BE2C (cell line): ENCODE measurements around the gene SPOUT1.
A peak's percentile ranks its signal among the peaks of the same experiment; 100 is the strongest.

Experiments
- DNase-seq: peaks from one replicate; pipeline ENCODE4 v3.0.0-alpha.2; 2020
- H3K27me3 ChIP-seq: fragments of 250-450 bp; sonication (Bioruptor Pico); 2 replicates; pipeline ENCODE4 v1.5.1; 2020; ENCODE audit warnings: mild to moderate bottlenecking
- H3K36me3 ChIP-seq: fragments of 250-450 bp; sonication (Bioruptor Pico); 2 replicates; pipeline ENCODE4 v1.5.1; 2020; ENCODE audit warnings: mild to moderate bottlenecking
- H3K4me1 ChIP-seq: fragments of 250-450 bp; sonication (Bioruptor Pico); 2 replicates; pipeline ENCODE4 v1.5.1; 2020
- H3K4me3 ChIP-seq: 2 replicates; pipeline ENCODE4 v1.5.1; 2011; ENCODE audit warnings: low read depth, low read length
- H3K9me3 ChIP-seq: fragments of 250-450 bp; sonication (Bioruptor Pico); 2 replicates; pipeline ENCODE4 v1.5.1; 2020
- TF ChIP-seq, protein P1 (sequence below): IDR thresholded peaks from 2 replicates; pipeline ENCODE4 v1.5.1; 2012; ENCODE audit warnings: mild to moderate bottlenecking, low read depth, low read length

SPOUT1 gene

DNA sequence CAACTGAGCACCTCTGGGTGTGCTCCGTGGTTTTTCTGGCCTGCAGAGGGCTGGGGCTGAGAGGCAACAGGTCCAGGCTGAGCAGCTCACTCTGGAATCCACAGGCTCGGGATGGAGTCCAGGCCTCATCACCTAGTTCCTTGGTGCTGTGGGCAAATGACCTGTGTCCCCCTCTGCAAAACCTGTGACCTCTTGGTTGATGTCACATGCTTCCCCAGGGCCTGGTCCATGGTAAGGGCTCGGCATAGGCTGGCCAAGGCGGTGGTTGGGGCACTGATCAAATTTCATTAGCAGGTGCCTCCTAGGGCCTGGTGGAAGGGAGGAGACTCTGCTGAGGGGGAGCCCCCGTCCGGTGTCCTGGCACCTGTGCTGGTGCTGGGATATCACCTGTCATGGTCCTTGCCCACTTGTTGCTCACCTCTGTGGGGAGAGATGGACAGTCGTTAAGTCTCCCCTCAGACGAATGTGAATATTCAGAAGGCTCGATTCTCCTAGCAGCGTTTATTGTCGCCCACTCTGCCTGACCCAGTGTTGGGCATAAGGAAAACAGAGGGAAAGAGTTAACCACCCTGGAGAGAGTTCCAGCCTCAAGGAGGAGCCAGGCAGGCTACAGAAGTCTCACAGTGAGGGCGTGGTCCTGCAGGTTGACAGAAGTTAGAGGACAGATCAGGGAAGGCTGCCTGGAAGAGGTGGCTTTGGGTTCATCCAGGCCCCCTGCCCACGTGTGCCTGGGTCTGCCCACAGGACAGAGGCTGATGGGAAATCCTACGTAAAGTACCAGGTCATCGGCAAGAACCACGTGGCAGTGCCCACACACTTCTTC is 7.8 kb downstream of the SPOUT1 start:
- H3K4me1 ChIP-seq, result peaks cover 5% of the 10 kb centered on the region
- no peak overlapping the region for H3K4me3 ChIP-seq
- H3K36me3 ChIP-seq, result peaks cover 65% of the 10 kb centered on the region
- DNase-seq, result no peak
- TF ChIP-seq, protein P1, sequence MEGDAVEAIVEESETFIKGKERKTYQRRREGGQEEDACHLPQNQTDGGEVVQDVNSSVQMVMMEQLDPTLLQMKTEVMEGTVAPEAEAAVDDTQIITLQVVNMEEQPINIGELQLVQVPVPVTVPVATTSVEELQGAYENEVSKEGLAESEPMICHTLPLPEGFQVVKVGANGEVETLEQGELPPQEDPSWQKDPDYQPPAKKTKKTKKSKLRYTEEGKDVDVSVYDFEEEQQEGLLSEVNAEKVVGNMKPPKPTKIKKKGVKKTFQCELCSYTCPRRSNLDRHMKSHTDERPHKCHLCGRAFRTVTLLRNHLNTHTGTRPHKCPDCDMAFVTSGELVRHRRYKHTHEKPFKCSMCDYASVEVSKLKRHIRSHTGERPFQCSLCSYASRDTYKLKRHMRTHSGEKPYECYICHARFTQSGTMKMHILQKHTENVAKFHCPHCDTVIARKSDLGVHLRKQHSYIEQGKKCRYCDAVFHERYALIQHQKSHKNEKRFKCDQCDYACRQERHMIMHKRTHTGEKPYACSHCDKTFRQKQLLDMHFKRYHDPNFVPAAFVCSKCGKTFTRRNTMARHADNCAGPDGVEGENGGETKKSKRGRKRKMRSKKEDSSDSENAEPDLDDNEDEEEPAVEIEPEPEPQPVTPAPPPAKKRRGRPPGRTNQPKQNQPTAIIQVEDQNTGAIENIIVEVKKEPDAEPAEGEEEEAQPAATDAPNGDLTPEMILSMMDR, result no peak
- no peaks in the 10 kb centered on the region for H3K9me3 ChIP-seq
- no peaks in the 10 kb centered on the region for H3K27me3 ChIP-seq

DNA sequence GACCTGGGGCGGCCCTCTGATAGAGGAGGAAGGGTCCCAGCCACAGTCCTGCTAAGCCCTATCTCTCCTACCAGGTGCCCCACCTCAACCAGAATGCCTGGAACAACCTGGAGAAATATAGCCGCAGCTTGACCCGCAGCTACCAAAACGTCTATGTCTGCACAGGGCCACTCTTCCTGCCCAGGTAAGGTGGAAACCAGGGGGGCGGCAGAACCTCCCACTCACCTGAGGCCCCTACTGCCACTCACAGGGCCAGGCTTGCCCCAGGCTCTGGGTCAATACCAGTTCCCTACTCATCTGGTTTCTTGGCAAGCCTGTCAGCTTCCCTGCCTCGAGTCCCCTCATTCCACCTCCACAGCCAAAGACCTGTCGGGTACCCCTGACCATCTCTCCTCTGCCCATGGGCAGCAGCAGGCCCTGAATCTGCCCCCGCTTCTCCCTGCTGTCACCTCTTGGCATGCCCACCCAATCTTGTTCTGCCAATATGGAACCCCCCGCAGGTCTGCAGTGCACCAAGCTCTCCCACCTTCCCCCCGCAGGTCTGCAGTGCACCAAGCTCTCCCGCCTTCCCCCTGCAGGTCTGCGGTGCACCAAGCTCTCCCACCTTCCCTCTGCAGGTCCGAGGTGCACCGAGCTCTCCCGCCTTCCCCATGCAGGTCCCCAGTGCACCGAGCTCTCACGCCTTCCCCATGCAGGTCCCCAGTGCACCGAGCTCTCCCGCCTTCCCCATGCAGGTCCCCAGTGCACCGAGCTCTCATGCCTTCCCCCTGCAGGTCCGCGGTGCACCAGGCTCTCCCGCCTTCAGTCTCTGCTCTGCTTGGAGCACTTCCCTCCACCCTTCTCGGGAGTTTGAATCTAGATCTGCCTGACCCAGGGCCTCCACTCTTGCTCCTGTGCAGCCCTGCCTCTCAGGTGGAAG is 8.7 kb downstream of the SPOUT1 start:
- peaks cover 5% of the 10 kb centered on the region for H3K4me1 ChIP-seq
- H3K4me3 ChIP-seq, result no peak overlapping the region
- H3K36me3 ChIP-seq, result peaks cover 56% of the 10 kb centered on the region

DNA sequence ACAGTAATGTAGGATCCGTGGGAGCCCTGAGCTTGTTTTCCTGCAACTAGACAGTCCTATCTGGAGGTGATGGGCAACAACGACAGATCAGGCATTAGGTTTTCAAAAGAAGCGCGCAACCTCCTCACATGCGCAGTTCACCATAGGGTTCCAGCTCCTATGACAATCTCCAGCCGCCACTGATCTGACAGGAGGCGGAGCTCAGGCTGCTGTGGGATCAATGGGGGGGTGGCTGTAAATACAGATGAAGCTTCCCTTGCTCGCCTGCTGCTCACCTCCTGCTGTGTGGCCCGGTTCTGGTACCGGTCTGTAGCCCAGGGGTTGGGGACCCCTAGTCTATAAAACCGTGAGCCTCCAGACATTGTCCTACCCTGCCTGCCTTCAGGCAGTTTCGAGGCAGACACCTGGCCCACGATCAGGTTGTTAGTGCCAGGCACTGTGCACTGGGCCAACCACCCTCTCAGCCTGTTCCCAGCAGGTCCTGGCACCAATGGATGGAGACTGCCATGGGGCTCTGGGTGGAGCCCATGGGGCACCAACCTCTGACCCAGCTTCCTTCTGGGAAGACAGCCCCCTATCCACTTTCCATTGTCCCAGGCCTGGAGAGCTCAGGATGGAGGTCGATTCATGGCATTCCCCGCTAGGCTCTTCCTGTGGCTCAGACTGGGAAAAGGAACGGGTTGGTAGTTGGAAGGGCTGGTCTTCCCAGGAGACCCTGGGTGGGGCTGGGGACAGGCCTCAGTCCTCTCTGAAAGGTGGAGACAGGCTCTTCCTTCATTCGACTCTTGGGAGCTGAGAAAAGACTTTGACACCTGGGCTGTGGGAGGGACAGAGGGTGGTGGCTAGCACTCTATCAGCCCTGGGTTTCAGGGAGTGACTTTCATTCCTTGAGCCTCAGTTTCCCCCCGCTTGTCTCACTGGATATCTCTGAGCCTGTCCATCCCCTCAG is 9.6 kb downstream of the SPOUT1 start:
- Histone ChIP-seq H3K4me3 (peak overlapping the region; percentile 79), H3K27me3 (no peaks in the 10 kb centered on the region), H3K4me1 (peaks cover 5% of the 10 kb centered on the region), H3K36me3 (peaks cover 47% of the 10 kb centered on the region), H3K9me3 (no peaks in the 10 kb centered on the region)
- TF ChIP-seq, protein P1, result no peak
- DNase-seq, result peak; percentile 89

More for the DNA sequence above, 8.7 kb downstream of the SPOUT1 start:
- Histone ChIP-seq H3K27me3 (no peaks in the 10 kb centered on the region), H3K9me3 (no peaks in the 10 kb centered on the region)
- no peak for DNase-seq
- TF ChIP-seq, protein P1, result no peak

DNA sequence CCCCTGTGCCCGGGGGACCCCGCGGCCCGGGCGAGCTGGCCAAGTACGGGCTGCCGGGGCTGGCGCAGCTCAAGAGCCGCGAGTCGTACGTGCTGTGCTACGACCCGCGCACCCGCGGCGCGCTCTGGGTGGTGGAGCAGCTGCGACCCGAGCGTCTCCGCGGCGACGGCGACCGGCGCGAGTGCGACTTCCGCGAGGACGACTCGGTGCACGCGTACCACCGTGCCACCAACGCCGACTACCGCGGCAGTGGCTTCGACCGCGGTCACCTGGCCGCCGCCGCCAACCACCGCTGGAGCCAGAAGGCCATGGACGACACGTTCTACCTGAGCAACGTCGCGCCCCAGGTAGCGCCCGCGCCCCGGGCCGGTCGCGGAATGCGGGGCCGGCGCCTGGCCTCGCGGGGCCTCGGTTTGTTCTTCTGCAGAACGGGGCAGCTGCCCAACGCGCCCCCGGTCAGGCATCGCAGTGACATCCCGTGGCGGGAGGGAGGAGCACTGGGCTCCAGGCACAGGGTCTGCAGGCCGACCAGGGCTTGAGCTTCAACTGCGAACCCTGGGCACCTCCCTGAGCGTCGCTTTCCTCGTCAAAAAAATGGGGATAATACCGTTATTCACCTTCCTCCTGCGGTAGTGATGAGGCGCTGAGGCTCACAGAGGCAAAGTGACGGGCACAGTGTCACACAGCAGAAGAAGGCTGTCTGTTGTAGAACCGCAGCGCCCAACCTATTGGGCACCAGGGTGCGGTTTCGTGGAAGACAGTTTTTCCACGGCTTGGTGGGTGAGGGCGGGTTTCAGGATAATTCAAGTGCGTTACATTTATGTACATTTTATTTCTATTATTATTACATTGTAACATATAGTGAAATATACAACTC is 10.5 kb downstream of the SPOUT1 start:
- peak; percentile 57 for DNase-seq
- H3K36me3 ChIP-seq, result peaks cover 38% of the 10 kb centered on the region
- H3K27me3 ChIP-seq, result no peaks in the 10 kb centered on the region
- peaks cover 5% of the 10 kb centered on the region for H3K4me1 ChIP-seq
- TF ChIP-seq, protein P1, result no peak; the same call in 1 of the 2 replicates
- peak overlapping the region; percentile 79 for H3K4me3 ChIP-seq
- H3K9me3 ChIP-seq, result no peaks in the 10 kb centered on the region

DNA sequence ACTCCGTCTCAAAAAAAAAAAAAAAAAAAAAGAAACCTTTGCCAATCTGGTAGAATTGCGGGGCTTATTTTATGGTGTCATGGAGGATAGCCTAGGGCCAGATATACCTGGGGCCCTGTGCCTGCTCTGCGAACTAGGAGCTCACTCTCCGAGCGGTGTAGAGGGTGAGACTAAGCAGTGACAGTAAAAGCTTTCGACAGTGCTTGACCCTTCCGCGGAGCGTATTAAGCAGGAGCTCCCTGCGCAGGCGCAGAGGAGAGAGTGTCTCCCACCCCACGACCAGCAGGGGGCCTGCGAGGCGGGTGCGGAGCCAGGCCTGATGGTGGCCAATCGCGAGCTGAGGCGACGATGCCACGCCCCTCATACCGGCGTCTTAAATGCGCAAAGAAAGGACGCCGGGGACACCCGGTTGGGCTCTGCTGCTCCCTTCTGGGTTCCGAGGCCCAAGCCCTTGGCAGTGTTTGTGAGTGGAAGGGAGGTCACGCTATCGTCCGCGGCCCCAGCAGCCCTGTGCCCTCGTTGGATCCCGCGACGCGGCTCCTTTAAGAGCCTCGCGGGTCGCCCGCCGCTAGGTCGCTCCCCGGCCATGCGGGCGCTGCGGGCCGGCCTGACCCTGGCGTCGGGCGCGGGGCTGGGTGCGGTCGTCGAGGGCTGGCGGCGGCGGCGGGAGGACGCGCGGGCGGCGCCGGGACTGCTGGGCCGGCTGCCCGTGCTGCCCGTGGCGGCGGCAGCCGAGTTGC is 11.3 kb downstream of the SPOUT1 start, which contains the start of gene ENDOG:
Gene ENDOG (plus strand): TSS at position 402 of the 740 bp plus-strand sequence. CDS start 185 bp downstream, at position 587.
- peaks cover 5% of the 10 kb centered on the region for H3K4me1 ChIP-seq

More for the DNA sequence above, 11.3 kb downstream of the SPOUT1 start, which contains the start of gene ENDOG:
- TF ChIP-seq, protein P1, result peak; percentile 96
- DNase-seq, result peak; percentile 98
- Histone ChIP-seq H3K27me3 (no peaks in the 10 kb centered on the region), H3K4me3 (peak within 1 kb of the TSS; percentile 79), H3K36me3 (peaks cover 30% of the 10 kb centered on the region), H3K9me3 (no peaks in the 10 kb centered on the region)
